ENCODE results near the gene RPS27. TPM values are rescaled to one million over a fixed set of nuclear protein-coding genes. Genes with fewer than 3 reads are reported as not detected.
"Not testable (repeated sequence)": the region's sequence is repeated elsewhere in the genome, so short reads cannot be mapped to it uniquely, and the experiment has no call there.

The RPS27 gene
- total RNA-seq, 2 donors from 2014 or later: 1,800 to 2,084 TPM

GRCh38 chr1:153981735-153982134 lies 8.8 kb upstream of the RPS27 start:
- H3K4me1 Mint-ChIP-seq: peaks cover 13% of the 10 kb centered on the region
- not testable (repeated sequence) for H3K27ac Mint-ChIP-seq; H3K9me3 Mint-ChIP-seq; H3K4me3 ChIP-seq (ENCODE audit: low read length); H3K27me3 ChIP-seq (ENCODE audit: control insufficient read depth, insufficient read depth, low read length, poor library complexity, severe bottlenecking); H3K27ac ChIP-seq (ENCODE audit: low read depth, low read length); H3K9ac ChIP-seq (ENCODE audit: extremely low read depth, low read length, poor library complexity, severe bottlenecking); H3K27me3 Mint-ChIP-seq (ENCODE audit: insufficient read depth); H3K4me3 Mint-ChIP-seq; H3K4me1 ChIP-seq (ENCODE audit: control insufficient read depth, insufficient read depth, low read length); DNase-seq; H3K9me3 ChIP-seq (ENCODE audit: control insufficient read depth, low read length)
- 92% methylated on average over 2 of the region's 2 CpGs; no CpG with 5 or more reads in 1 of the 2 experiments for WGBS, 2 experiments (ENCODE audit: insufficient coverage in 1 of 2, insufficient read length in 1 of 2)
- H3K36me3 ChIP-seq (ENCODE audit: control insufficient read depth, insufficient read depth, low read length): peaks cover 29% of the 10 kb centered on the region
- H3K36me3 Mint-ChIP-seq (ENCODE audit: low read depth): peaks cover 28% of the 10 kb centered on the region

DNA sequence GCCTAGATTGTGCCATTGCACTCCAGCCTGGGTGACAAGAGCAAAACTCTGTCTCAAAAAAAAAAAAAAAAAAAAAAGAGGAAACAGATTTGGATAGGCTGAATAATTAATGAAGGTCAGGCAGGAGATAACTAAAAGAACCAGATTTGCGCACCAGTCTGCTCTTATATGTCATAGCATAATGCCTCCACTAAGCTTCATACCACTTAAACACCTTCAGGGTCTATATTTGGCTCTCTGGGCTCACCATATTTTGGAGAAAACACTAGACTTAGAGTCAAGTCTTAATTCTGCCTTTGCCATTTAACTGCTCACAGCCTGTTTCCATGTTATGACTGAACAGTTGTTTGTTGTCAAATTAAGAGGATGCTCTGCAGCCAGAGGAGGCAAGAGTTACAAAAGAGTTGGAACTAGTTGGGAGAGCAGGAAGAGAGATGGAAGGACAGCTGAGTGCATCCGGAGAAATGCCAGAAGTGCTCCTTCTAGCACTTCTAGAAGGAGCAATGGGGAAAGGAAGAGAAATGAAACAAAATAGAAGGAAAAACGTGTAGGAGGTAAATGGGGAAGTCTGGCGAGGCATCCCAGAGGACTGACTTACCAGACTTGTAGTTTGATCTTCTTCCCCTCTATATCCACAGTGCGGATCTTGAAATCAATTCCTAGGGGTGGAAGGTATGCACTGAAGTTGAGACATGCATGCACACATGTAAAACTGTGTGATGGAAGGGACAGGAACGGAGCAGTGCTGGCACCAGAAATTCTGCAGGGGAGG lies 6.3 kb upstream of the RPS27 start:
- H3K9me3 Mint-ChIP-seq: no peaks in the 10 kb centered on the region
- Histone ChIP-seq H3K4me3 (ENCODE audit: low read length) (peak overlapping the region; percentile 89), H3K27ac (ENCODE audit: low read depth, low read length) (no peak overlapping the region)

GRCh38 chr1:153985341-153985912 lies 5.1 kb upstream of the RPS27 start:
- Mint-ChIP-seq H3K27ac (peak overlapping the region; percentile 95), H3K9me3 (no peaks in the 10 kb centered on the region), H3K36me3 (ENCODE audit: low read depth) (peaks cover 20% of the 10 kb centered on the region), H3K4me1 (peaks cover 10% of the 10 kb centered on the region), H3K4me3 (peak overlapping the region; percentile 94), H3K27me3 (ENCODE audit: insufficient read depth) (no peaks in the 10 kb centered on the region)
- Histone ChIP-seq H3K9me3 (ENCODE audit: control insufficient read depth, low read length) (no peaks in the 10 kb centered on the region), H3K4me1 (ENCODE audit: control insufficient read depth, insufficient read depth, low read length) (no peaks in the 10 kb centered on the region), H3K9ac (ENCODE audit: extremely low read depth, low read length, poor library complexity, severe bottlenecking) (peak overlapping the region; percentile 56), H3K27me3 (ENCODE audit: control insufficient read depth, insufficient read depth, low read length, poor library complexity, severe bottlenecking) (no peaks in the 10 kb centered on the region), H3K4me3 (ENCODE audit: low read length) (peak overlapping the region; percentile 89), H3K36me3 (ENCODE audit: control insufficient read depth, insufficient read depth, low read length) (peaks cover 21% of the 10 kb centered on the region), H3K27ac (ENCODE audit: low read depth, low read length) (no peak overlapping the region)
- peak; percentile 71 for DNase-seq
- 5 to 11% methylated on average over 5 to 7 of the region's 7 CpGs for WGBS, 2 experiments (ENCODE audit: insufficient coverage in 1 of 2, insufficient read length in 1 of 2)
- TF ChIP-seq CTCF (conservative IDR thresholded peaks at IDR 0.05): no peak

More for the DNA sequence above, 6.3 kb upstream of the RPS27 start:
- H3K27ac Mint-ChIP-seq: no peak overlapping the region
- Histone ChIP-seq H3K4me1 (ENCODE audit: control insufficient read depth, insufficient read depth, low read length) (no peaks in the 10 kb centered on the region), H3K36me3 (ENCODE audit: control insufficient read depth, insufficient read depth, low read length) (peaks cover 22% of the 10 kb centered on the region), H3K27me3 (ENCODE audit: control insufficient read depth, insufficient read depth, low read length, poor library complexity, severe bottlenecking) (no peaks in the 10 kb centered on the region), H3K9ac (ENCODE audit: extremely low read depth, low read length, poor library complexity, severe bottlenecking) (no peak overlapping the region), H3K9me3 (ENCODE audit: control insufficient read depth, low read length) (no peaks in the 10 kb centered on the region)
- TF ChIP-seq CTCF (conservative IDR thresholded peaks at IDR 0.05): peak; percentile 0
- WGBS, 2 experiments (ENCODE audit: insufficient coverage in 1 of 2, insufficient read length in 1 of 2): 90 to 93% methylated on average over 3 to 6 of the region's 6 CpGs
- peak overlapping the region; percentile 94 for H3K4me3 Mint-ChIP-seq
- no peak for DNase-seq
- H3K4me1 Mint-ChIP-seq: peaks cover 10% of the 10 kb centered on the region
- no peaks in the 10 kb centered on the region for H3K27me3 Mint-ChIP-seq (ENCODE audit: insufficient read depth)
- H3K36me3 Mint-ChIP-seq (ENCODE audit: low read depth): peaks cover 24% of the 10 kb centered on the region

Data from endodermal cell (in vitro differentiated cells).